HG02973 (cell line): ENCODE measurements around the gene IGFBP5.

Experiments used
- ATAC-seq: cut with Tn5 transposase; IDR thresholded peaks from one replicate; pipeline ENCODE4 v1.9.1; 2021; ENCODE audit warnings: moderate library complexity; ENCODE audit not compliant: unreplicated experiment

The IGFBP5 gene, protein sequence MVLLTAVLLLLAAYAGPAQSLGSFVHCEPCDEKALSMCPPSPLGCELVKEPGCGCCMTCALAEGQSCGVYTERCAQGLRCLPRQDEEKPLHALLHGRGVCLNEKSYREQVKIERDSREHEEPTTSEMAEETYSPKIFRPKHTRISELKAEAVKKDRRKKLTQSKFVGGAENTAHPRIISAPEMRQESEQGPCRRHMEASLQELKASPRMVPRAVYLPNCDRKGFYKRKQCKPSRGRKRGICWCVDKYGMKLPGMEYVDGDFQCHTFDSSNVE

DNA sequence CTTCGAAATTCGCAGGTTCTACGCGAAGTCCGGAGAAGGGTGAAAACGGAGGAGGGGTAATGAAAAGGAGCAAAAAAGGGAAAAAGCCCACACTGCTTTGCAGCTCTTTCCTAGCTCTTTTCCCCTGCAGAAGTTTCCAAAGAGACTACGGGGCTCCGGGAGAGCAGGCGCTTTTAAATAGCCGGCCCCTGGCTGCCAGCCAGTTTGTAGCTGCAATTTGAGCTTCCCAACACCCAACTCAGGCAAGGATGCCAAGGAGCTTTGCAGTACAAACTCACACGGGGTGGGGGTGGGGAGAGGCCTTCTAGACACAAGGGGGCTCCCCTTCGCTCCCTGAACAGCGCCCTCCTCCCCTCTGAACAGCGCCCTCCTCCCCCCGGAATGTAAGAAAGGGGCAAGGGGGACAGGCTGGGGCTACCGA lies at the start of gene IGFBP5:
Gene IGFBP5 (minus strand): TSS at position 149 of the 421 bp plus-strand sequence. CDS start 774 bp downstream, outside the sequence.
- ATAC-seq, result no peak

DNA sequence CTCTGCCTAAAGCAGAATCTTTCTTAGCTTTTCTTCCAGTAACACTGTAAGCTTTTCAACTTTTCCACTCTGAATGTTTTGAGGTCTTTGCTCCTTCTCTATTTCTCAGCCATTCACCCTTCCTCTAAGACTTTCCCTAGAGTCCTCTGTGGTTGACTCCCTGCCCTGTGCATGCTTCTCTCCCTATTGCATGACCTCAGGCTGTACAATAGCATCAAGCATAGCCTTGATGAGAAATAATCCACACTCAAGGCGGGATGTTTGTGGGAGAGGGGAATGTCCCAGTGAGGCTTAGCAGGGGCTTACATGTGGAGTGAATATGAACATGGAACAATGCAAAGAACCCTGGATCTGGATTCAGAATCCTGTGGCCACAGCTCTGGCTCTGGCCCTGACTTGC lies 48.4 kb upstream of the IGFBP5 start:
- no peak for ATAC-seq

DNA sequence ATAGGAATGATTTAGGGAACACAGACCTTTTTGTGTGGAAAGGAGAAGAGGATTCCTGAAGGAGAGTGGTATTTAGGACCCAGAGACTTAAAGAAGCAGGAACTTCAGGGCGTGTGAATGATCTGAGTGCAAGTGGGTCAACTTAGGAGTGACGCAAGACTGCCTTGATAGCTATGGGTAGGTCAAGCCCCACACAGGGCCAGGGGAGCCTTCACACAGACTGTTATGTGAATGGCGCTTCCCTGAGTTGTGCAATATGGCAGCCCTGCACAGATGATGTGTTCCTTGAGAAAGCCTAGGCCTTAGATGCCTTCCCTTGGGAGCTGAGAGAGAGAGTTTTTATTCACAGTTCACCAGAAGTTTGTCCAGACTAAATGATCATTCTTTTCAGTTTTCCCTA lies 47.1 kb upstream of the IGFBP5 start:
- no peak for ATAC-seq

DNA sequence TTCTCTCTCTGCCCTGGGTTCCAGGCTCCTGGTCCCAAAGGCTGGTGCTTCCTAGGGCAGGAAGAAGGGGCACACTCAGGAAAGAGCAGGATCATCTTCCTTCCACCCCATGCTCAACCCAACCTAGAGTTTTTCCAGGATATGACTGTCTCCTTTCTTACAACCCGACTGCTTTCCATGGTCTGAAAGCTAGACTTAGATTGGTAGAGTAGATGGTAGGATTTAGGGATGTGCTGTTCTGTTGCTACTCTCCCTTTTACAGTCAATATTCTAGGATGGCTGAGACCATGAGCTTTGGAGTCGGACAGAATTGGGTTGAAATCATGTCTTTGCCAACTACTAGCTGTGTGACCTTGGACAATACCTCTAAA lies 45.9 kb upstream of the IGFBP5 start:
- ATAC-seq, result no peak

DNA sequence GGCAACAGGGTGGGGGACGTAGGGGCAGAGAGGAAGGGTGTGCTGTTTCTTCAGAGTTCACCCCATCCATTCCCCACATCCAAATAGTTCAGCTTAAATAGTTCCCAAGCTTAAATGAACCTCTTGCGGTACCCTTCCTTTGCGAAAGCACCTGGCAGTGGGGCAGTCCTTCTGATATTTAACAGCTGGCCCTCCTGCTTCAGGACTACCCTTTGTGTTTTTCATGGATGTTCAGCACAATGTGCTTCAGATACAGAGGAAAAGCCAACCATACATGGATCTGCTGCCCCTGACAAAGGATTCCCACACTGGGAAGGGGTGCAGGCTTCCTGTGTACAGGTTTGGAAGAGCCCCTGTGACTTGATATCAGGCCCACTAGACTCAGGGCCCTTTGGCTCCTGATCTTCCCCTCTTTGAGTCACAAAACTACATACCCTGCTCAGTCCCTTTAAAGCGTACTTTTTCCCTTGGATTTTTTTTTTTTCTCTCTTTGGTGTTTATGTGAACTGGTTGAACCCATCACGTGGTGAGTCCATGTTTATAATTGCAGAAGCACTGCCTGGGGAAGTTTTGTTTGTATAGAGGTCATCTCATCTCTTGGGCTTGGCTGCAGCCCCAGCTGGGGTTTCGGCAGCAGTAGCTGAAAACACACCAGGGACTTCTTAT lies 45.3 kb upstream of the IGFBP5 start:
- ATAC-seq, result no peak

DNA sequence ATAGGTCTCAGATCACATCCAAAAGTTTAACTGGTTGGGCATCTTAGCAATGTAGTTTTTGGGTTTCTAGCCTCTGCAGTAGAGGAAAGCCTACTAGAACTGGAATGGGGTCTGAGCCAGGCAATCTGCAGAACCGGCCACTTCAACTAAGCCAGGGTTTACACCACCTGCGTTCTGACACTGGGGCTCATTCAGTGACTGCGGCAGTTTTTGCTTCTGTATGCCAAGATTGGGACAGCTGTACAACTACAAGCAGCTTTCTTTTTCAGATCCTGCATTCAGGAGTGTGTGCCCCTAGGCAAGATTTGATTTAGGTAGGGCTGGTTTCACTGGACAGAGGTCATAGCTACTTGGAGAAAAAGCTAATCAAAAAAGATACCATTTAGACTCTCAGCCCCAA lies 43.7 kb upstream of the IGFBP5 start:
- ATAC-seq, result no peak

DNA sequence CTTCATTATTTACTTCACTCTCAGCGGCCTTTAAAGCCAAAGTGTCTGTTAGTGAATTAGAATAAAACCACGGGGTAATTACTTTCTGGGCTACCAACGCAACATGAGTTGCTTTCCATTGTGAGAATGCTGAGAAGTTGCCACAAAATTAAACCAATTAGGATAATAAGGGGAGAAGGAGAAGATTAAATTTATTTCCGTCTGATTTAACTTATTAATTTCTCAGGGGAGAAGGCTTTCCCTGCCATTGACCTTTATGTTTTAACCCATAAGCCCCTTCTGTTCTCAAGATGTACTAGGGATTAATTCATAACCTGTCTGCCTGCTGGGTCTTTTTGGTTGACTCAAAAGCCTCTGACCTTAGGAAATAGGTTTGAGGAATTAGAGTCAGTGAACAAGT lies 42.3 kb upstream of the IGFBP5 start:
- ATAC-seq, result no peak

DNA sequence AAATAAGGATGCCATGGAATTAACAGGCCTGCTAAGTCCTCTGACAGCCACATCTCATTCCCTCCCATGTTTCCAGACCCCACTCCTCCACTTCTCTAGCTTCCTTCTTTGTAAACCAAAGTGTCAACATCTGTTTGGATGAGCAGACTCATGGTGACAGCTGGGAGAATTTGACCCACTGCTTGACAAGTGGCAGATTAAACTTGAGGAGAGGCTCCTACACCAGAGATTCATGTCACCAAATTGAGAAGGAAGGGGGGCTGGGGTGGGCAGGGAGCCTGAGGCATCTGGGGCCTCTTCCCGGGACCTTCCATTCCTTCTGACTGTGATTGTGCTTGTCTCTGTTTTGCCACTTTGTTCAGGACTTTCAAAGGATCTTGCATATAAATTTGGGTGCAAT lies 41.0 kb upstream of the IGFBP5 start:
- ATAC-seq, result no peak

DNA sequence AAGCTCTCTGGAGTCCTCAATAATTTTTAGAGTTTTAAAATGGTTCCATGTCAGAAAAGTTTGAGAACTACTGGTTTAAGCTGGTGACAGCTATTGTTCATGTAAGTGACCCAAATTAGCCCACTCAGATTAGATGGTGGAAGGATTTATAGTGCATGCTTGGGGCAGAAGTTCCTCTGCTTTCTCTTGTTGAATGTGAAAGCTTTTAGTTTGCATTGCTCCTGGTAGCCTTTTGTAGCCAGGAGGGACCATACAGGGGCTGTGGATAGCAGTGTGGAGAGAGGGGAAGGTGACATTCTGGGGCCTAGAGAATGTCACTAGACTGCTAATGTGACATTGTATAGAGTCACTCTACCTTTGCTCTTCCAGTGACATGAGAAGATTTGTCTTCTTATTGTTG lies 40.3 kb upstream of the IGFBP5 start:
- ATAC-seq, result no peak

DNA sequence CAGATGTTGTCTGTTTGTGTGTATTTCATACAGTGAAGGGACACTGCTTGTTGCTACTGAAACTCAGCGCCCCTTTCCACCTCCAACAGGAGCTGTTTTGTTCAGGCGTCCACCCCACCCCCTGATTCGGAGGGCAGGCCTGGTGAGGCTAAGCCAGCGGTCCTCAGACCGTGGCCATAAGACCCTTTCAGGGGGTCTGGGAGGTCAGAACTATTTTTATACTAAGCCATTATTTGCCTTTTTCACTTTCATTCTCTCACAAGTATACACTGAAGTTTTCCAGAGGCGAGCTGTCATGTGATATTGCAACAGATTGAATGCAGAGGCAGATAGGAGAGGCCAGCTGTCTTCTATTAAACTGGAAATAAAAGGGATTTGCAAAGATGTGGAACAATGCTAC lies 39.7 kb upstream of the IGFBP5 start:
- ATAC-seq, result no peak

DNA sequence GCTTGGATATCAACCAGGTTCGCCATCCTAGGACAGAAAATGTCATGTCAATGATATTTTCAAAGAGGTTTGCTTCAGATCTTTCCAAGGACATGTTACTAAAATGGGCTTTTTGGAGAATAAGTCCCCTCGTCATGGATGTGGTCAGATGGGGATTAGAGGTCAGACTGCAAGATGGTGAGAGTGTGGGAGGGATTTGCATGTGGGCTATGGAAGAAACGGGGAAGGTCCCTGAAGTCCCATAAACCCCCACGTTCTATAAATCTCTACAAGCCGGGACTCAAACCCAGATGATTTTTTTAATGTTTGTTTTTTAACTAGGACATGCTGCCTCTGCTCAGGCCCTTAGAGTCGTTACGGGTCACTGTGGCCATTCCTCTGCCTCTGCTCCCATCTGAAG lies 37.7 kb upstream of the IGFBP5 start:
- no peak for ATAC-seq

DNA sequence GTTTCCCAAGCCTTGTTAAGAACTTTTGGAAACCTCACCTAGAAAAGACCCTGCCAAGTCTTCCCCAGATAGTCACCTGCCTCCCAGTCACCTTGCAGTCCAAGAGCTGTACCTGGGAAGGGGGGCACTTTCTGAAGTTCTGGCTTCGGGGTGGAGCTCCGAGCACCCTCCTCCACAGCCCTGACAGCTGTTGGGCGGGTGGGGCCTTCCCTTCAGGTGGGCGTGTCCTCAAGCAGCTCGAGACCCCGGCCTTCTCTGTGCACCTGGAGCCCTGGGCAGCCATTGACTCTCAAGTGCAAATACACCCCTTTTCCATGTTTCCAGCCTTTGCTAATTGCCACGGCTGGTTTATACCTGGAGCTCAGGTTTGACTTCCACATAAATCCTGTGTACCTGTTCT lies 37.0 kb upstream of the IGFBP5 start:
- ATAC-seq, result no peak

DNA sequence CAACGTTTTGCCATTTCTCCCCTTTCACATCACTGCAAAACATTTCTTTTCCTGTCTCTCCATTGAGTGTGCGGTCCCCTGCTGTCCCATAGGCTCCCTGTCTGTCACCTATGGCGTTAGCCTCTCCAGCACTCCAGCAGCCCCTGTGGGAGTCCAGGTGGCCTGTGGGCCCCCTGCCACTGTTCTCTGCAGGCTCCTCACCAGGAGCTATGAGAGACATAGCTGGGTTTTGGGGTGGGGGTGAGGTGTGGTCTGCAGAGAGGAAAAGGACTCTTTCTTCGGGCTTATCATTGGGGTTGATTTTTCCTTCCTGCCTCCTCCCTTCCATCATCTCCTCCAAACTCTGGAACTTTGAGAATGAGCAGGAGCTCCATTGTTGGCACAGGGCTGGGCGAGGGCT lies 36.1 kb upstream of the IGFBP5 start:
- ATAC-seq, result no peak

DNA sequence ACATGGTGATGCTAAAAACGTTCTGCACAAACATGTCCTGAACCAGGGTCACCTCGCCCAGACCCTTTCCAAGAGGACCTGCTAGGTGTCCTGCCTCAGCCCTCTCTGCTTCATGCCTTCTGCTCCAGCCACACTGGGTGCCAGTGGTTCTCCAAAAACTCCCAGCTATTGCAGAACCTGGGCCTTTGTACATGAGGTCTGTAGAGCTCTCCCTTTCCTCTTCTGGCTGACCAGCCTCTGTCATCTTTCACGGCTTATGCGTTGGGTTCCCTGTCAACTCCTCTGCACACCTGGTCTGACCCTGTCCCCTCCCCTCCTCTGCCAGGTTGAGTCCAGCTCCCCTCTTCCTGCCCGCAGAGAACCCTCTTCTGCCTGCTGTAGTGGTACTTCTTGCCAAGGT lies 35.5 kb upstream of the IGFBP5 start:
- no peak for ATAC-seq

DNA sequence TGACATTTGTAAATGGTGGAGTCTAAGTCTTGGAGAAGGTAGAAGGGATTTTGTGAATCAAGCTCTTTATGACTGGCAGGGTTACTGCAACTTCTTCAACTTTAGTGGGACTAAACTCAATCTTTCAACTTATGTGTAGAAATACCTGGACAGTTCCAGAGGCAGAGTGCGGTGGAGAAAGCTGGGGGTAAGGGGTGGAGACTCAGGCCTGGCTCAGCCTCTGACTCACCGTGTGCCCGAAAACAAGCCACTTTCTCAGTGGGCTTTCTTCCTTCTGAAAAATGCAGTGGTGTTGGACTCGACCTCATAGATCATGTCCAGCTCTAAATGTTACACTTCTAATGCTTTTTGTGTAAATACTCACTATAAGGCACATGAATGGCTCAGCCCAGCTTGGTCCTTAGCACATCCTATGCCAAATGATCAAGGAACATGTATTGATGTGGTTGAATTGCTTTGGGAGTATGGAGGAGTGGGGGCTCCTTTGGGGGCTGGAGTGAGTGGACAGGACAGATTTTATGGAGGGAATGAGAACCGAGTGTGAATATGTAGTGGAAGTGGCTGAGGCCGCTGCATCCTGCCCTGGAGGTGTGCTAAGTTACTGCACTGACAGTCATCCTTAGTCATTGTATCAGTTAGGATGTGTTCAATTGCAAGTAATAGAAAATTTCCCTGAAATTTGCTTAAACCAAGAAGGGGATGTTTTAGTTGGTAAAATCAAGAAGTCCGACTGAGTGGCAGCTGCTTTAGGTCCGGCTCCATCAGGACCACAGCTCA lies 32.2 kb upstream of the IGFBP5 start:
- ATAC-seq, result no peak

DNA sequence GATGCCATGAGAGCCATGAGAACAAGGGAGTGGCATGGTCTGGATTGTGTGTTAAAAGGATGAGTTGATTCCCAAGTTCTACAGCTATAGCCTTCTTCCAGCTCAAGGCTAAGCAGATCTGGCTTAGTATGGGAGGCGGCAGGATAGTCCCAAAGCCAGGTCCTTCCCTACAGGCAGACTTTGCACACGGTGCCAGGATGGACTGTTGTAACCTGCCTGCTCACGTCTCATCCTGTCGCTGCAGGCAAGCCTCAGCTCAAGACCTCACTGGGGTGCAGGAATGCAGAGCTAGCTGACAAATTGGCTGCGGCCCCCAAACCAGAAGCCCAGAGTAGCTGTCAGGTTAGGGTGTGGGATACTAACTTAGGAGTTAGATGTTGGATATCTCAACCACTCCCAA lies 28.8 kb upstream of the IGFBP5 start:
- ATAC-seq, result no peak

DNA sequence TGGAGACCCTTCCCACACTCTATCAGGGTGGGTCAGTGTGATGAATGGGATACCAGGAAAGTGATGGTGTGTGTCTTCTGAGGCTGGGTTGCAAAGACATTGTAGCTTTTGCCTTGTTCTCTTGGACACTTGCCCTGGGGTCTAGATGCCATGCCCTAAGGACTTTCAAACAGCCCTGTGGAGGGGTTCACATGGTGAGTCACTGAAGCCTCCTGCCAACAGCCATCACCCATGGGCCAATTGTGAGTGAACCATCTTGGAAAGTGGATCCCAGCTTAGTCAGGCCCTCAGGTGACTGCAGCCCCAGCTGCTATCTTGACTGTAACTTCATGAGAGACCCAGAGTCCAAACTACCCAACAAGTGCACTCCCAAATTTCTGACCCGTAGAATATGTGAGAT lies 25.8 kb upstream of the IGFBP5 start:
- no peak for ATAC-seq

DNA sequence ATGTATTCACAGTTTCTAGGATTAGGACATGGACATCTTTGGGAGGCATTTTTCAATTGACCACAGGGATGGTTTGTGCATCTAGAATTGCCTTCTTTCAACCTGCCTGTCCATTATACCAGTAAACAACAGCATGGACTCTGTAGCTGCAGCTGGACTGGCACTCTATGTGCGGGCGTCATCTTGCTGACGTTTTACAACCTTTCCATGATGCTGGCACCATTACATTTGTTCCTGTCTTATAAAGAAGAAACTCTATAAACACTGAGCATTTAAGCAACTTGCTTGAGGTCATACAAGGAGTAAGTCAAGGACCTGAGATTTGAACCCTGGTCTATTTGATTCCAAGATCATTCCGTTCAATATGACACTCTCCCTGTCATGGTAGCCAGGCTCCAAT lies 25.4 kb upstream of the IGFBP5 start:
- no peak for ATAC-seq

DNA sequence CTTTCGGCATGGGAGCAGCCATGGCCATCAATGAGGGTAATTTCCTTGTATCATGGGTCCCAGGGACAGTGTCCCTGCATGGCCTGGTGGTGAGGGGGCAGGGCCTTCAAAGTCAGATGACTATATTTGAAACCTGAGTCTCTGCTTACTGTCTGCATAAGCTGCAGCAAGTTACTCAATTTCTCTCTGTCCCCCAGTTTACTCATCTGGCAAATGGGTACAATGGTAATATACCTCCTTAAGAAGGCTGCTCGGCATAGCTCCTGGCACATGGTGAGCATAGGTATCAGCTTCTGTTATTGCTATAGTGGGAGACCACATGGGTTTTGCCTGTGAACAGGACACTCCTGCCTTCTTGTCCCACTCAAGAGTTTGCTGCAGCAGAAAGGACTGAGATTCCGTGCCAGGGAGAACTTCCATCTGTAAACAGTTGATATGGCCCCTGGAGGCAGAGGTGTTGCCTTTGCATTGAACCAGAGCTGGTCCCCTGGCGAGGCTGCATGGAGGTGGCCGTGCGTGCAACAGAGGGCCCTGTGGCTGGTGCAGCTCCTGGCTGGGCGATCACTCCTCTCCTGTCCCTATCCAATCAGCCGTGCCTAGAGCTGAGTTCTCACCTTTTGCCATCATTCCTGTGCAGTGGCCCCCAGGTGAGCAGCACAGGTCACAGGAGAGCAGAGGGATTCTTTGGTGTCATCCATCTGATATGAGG lies 22.7 kb upstream of the IGFBP5 start:
- no peak for ATAC-seq

DNA sequence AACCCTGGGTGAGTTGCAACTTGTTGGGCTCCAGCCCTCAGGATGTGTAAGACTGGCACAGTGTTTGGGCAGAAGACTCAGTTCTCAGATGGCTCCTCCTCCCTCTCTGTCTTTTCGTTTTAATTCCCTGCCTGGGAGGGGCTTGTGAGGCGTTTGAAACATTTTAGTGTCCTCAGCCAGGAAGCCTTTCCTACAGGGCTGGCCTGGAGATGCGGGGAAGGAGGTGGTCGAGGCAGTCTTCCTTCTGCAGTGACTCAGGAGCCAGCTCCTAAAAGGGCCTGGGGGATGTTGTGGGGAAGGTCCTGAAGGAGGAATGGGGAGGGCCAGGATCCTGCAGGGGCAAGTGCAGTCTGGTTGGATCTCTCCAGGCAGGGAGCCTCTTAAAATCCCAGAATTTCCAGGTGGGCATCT lies 22.1 kb upstream of the IGFBP5 start:
- no peak for ATAC-seq

DNA sequence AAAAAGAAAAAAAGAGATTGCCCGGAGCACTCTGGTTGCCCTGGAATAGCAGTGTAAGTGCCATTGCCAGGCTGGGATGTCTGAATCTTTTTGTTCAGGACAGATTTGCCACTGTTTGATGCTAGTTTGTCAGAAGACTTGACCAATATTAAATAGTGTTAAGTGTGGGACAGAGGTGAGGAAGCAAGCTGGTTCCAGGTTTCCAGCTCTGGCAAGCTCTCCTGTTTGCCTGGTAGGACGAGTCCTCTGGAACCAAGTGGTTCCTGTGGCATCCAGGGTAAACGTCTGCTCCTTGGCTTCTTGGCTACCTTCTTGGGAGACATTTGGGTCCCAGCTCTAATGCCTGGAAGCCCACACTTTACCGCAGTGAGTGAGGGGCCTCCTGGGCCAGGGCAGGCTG lies 20.8 kb upstream of the IGFBP5 start:
- no peak for ATAC-seq
